IMR-90 (cell line): Measurements from ENCODE around the gene B4GALT7.

Experiments used
- MAFK ChIP-seq: IDR thresholded peaks from 2 replicates; pipeline ENCODE4 v1.6.1; 2012; ENCODE audit warnings: low read depth, low read length, improper control_type of control experiment
- MAZ ChIP-seq: IDR thresholded peaks from 2 replicates; pipeline ENCODE4 v1.6.1; 2012; ENCODE audit warnings: low read depth, mild to moderate bottlenecking, low read length, improper control_type of control experiment, moderate library complexity, borderline replicate concordance
- POLR2A ChIP-seq: IDR thresholded peaks from 2 replicates; pipeline ENCODE4 v1.6.1; 2012; ENCODE audit warnings: mild to moderate bottlenecking, low read depth, low read length
- RAD21 ChIP-seq: IDR thresholded peaks from 2 replicates; pipeline ENCODE4 v1.6.1; 2012; ENCODE audit warnings: low read length, improper control_type of control experiment
- RFX5 ChIP-seq: IDR thresholded peaks from 2 replicates; pipeline ENCODE4 v1.8.0; 2012; ENCODE audit warnings: low read depth, mild to moderate bottlenecking, low read length, moderate library complexity
- TF ChIP-seq, protein P1 (sequence below): conservative IDR thresholded peaks from 2 replicates; pipeline ENCODE4 v1.5.1; 2012; ENCODE audit warnings: mild to moderate bottlenecking, low read depth, low read length, improper control_type of control experiment
- TF ChIP-seq, protein P2 (sequence below): fragments of 150-350 bp; IDR thresholded peaks from 2 replicates; pipeline ENCODE4 v1.6.1; 2017; ENCODE audit warnings: mild to moderate bottlenecking, antibody characterized with exemption, low read length, low read depth

DNA sequence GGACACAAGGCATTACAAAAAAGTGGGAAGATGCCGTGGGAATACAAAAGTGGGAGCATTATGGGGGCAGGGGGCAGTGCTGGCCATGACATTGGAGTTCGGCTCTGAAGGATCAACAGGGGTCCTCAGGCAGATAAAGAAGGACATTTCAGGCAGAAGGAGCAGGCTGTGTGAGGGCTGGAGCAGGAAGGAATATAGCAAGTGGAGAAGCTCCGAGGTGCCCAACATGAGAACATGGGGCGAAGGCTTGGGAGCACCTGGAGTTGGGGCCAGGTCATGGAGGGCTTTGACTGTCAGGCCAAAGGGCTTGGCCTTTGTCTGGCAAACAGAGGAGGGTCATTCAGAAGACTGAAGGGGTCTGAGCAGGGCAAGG, 2.5 kb downstream of the B4GALT7 start:
- TF ChIP-seq MAFK (no peak), POLR2A (no peak), RAD21 (no peak), RFX5 (no peak), MAZ (no peak)
- TF ChIP-seq, protein P1, sequence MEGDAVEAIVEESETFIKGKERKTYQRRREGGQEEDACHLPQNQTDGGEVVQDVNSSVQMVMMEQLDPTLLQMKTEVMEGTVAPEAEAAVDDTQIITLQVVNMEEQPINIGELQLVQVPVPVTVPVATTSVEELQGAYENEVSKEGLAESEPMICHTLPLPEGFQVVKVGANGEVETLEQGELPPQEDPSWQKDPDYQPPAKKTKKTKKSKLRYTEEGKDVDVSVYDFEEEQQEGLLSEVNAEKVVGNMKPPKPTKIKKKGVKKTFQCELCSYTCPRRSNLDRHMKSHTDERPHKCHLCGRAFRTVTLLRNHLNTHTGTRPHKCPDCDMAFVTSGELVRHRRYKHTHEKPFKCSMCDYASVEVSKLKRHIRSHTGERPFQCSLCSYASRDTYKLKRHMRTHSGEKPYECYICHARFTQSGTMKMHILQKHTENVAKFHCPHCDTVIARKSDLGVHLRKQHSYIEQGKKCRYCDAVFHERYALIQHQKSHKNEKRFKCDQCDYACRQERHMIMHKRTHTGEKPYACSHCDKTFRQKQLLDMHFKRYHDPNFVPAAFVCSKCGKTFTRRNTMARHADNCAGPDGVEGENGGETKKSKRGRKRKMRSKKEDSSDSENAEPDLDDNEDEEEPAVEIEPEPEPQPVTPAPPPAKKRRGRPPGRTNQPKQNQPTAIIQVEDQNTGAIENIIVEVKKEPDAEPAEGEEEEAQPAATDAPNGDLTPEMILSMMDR, result no peak
- TF ChIP-seq, protein P2, sequence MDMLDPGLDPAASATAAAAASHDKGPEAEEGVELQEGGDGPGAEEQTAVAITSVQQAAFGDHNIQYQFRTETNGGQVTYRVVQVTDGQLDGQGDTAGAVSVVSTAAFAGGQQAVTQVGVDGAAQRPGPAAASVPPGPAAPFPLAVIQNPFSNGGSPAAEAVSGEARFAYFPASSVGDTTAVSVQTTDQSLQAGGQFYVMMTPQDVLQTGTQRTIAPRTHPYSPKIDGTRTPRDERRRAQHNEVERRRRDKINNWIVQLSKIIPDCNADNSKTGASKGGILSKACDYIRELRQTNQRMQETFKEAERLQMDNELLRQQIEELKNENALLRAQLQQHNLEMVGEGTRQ, result no peak
